Measurements from ENCODE around the gene CEP170B.

CEP170B gene

GRCh38 chr14:104877066-104877805 is 12.2 kb downstream of the CEP170B start:
- H3K9me3 ChIP-seq (ENCODE audit: insufficient read depth, low read length) = no peaks in the 10 kb centered on the region
- H3K4me1 ChIP-seq (ENCODE audit: insufficient read depth, insufficient read length) = peaks cover 22% of the 10 kb centered on the region
- H3K9ac ChIP-seq (ENCODE audit: insufficient read length, low read depth) = peak overlapping the region; percentile 3
- H3K36me3 ChIP-seq (ENCODE audit: insufficient read depth, insufficient read length, low read length) = peaks cover 15% of the 10 kb centered on the region
- H3K27me3 ChIP-seq (ENCODE audit: insufficient read depth, insufficient read length) = no peaks in the 10 kb centered on the region
- H3K4me3 ChIP-seq (ENCODE audit: insufficient read length, low read depth) = no peak overlapping the region
- no peak for DNase-seq (ENCODE audit: low read depth, low spot score)
- no peak for TF ChIP-seq ZNF274 (IDR thresholded peaks at IDR 0.05; ENCODE audit: low read depth, low read length)

DNA sequence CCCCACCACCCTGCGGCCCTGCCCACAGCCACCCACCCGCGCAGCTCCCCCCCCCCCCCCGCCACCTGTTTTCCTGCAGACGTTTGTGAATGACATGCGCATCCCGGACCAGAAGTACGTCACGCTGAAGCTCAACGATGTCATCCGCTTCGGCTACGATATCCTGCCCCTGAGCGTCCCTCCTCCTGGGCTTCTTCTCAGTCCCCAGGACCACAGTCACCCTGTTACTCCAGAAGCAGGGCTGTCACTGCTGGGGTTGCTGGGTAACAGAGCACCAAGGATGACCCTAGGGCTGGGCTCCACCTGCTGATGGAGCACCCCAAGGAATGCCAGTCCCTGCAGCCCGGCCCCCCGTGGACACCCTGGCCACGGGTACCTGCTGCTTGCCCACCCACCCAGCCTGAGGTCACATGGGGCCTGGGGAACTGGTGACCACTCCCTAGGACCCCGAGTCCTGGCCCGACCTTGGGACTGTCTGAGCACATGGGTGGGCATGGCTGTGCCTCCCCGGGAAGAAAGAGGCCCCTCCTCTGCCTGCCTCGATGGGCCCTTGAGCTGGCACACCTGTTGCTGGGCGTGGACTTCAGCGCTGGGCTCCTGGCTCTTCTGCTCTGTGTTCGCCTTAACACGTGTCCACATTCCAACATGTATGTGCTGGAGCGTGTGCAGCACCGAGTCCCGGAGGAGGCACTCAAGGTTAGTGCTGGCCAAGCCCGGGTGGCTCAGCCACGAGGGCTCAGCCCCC is 12.9 kb downstream of the CEP170B start:
- TF ChIP-seq ZNF274 (IDR thresholded peaks at IDR 0.05; ENCODE audit: low read depth, low read length) (no peak), SUZ12 (IDR thresholded peaks at IDR 0.05; ENCODE audit: extremely low read depth, insufficient read depth, insufficient read length) (no peak), YY1 (IDR thresholded peaks at IDR 0.05; ENCODE audit: insufficient read depth, insufficient read length) (no peak)

GRCh38 chr14:104878582-104878981 is 13.5 kb downstream of the CEP170B start:
- TF ChIP-seq YY1 (IDR thresholded peaks at IDR 0.05; ENCODE audit: insufficient read depth, insufficient read length) (no peak), ZNF274 (IDR thresholded peaks at IDR 0.05; ENCODE audit: low read depth, low read length) (no peak), SUZ12 (IDR thresholded peaks at IDR 0.05; ENCODE audit: extremely low read depth, insufficient read depth, insufficient read length) (no peak)

More for the DNA sequence above, 12.9 kb downstream of the CEP170B start:
- DNase-seq (ENCODE audit: low read depth, low spot score) = no peak
- Histone ChIP-seq H3K27me3 (ENCODE audit: insufficient read depth, insufficient read length) (no peaks in the 10 kb centered on the region), H3K9ac (ENCODE audit: insufficient read length, low read depth) (no peak overlapping the region), H3K9me3 (ENCODE audit: insufficient read depth, low read length) (no peaks in the 10 kb centered on the region), H3K4me1 (ENCODE audit: insufficient read depth, insufficient read length) (peaks cover 22% of the 10 kb centered on the region), H3K36me3 (ENCODE audit: insufficient read depth, insufficient read length, low read length) (peaks cover 17% of the 10 kb centered on the region), H3K4me3 (ENCODE audit: insufficient read length, low read depth) (no peak overlapping the region)

GRCh38 chr14:104879201-104879982 is 14.3 kb downstream of the CEP170B start:
- TF ChIP-seq SUZ12 (IDR thresholded peaks at IDR 0.05; ENCODE audit: extremely low read depth, insufficient read depth, insufficient read length) (no peak), ZNF274 (IDR thresholded peaks at IDR 0.05; ENCODE audit: low read depth, low read length) (no peak), YY1 (IDR thresholded peaks at IDR 0.05; ENCODE audit: insufficient read depth, insufficient read length) (no peak)
- H3K36me3 ChIP-seq (ENCODE audit: insufficient read depth, insufficient read length, low read length) = peaks cover 19% of the 10 kb centered on the region
- no peak overlapping the region for H3K4me3 ChIP-seq (ENCODE audit: insufficient read length, low read depth)
- no peak for DNase-seq (ENCODE audit: low read depth, low spot score)
- no peak overlapping the region for H3K9ac ChIP-seq (ENCODE audit: insufficient read length, low read depth)
- H3K27me3 ChIP-seq (ENCODE audit: insufficient read depth, insufficient read length) = no peaks in the 10 kb centered on the region
- no peaks in the 10 kb centered on the region for H3K9me3 ChIP-seq (ENCODE audit: insufficient read depth, low read length)
- H3K4me1 ChIP-seq (ENCODE audit: insufficient read depth, insufficient read length) = peaks cover 16% of the 10 kb centered on the region

More at GRCh38 chr14:104878582-104878981, 13.5 kb downstream of the CEP170B start:
- Histone ChIP-seq H3K27me3 (ENCODE audit: insufficient read depth, insufficient read length) (no peaks in the 10 kb centered on the region), H3K9me3 (ENCODE audit: insufficient read depth, low read length) (no peaks in the 10 kb centered on the region), H3K9ac (ENCODE audit: insufficient read length, low read depth) (no peak overlapping the region), H3K36me3 (ENCODE audit: insufficient read depth, insufficient read length, low read length) (peaks cover 19% of the 10 kb centered on the region), H3K4me1 (ENCODE audit: insufficient read depth, insufficient read length) (peaks cover 18% of the 10 kb centered on the region), H3K4me3 (ENCODE audit: insufficient read length, low read depth) (no peak overlapping the region)
- DNase-seq (ENCODE audit: low read depth, low spot score) = no peak

DNA sequence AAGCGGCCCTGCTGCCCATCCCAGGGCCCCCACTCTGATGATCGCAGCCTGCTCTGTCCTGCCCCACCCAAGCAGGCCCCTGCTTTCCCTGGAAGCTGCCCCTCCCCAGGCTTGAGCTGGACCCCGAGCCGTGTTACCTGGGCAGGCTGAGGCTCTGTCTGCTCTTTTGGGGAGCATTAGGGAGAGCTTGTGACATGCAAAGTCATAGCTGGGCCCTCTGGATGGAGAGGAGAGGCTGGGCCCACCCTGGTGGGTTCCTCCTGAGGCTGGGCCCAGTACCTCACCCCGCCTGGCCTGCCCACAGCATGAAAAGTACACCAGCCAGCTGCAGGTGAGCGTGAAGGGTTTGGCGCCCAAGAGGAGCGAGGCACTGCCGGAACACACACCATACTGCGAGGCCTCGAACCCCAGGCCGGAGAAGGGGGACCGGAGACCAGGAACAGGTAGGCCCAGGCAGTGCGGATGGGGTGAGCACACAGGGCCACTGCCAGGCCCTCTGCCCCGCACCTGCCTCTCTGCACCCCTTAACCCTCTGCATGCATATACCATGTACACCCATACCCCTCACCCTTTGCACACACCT is 15.0 kb downstream of the CEP170B start:
- Histone ChIP-seq H3K9me3 (ENCODE audit: insufficient read depth, low read length) (no peaks in the 10 kb centered on the region), H3K36me3 (ENCODE audit: insufficient read depth, insufficient read length, low read length) (peaks cover 20% of the 10 kb centered on the region), H3K4me1 (ENCODE audit: insufficient read depth, insufficient read length) (peaks cover 12% of the 10 kb centered on the region), H3K4me3 (ENCODE audit: insufficient read length, low read depth) (no peak overlapping the region), H3K27me3 (ENCODE audit: insufficient read depth, insufficient read length) (no peaks in the 10 kb centered on the region), H3K9ac (ENCODE audit: insufficient read length, low read depth) (no peak overlapping the region)
- TF ChIP-seq YY1 (IDR thresholded peaks at IDR 0.05; ENCODE audit: insufficient read depth, insufficient read length) = no peak
- no peak for TF ChIP-seq ZNF274 (IDR thresholded peaks at IDR 0.05; ENCODE audit: low read depth, low read length)
- no peak for DNase-seq (ENCODE audit: low read depth, low spot score)

DNA sequence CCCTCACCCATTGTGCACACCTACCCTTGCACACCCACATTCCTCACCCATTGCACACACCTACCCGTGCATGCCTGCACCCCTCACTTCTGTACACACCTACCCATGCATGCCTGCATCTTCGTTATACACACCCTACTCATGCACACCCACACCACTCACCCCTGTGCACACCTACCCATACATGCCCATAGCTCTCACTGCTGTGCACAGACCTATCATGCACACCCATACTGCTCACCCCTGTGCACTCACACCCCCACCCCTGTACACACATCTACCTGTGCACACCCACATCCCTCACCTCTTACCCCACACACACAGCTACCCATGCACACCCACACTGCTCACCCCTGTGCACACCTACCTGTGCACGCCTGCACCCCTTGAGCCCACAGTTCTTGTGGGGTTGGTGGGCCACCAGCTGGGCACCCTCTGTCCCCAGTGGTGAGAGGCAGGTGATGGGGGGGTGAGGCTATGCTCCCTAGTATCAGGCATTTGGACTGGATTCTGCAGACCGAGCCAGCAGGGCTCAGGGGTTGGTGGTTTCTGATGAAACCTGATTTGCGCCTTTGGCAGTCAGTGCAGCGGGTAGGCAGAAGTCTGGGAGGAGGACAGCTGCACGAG is 15.6 kb downstream of the CEP170B start:
- peaks cover 26% of the 10 kb centered on the region for H3K36me3 ChIP-seq (ENCODE audit: insufficient read depth, insufficient read length, low read length)
- DNase-seq (ENCODE audit: low read depth, low spot score) = no peak
- H3K4me1 ChIP-seq (ENCODE audit: insufficient read depth, insufficient read length) = peaks cover 12% of the 10 kb centered on the region
- no peaks in the 10 kb centered on the region for H3K9me3 ChIP-seq (ENCODE audit: insufficient read depth, low read length)
- no peaks in the 10 kb centered on the region for H3K27me3 ChIP-seq (ENCODE audit: insufficient read depth, insufficient read length)
- TF ChIP-seq YY1 (IDR thresholded peaks at IDR 0.05; ENCODE audit: insufficient read depth, insufficient read length) = no peak
- no peak for TF ChIP-seq SUZ12 (IDR thresholded peaks at IDR 0.05; ENCODE audit: extremely low read depth, insufficient read depth, insufficient read length)
- no peak for TF ChIP-seq ZNF274 (IDR thresholded peaks at IDR 0.05; ENCODE audit: low read depth, low read length)
- no peak overlapping the region for H3K9ac ChIP-seq (ENCODE audit: insufficient read length, low read depth)
- no peak overlapping the region for H3K4me3 ChIP-seq (ENCODE audit: insufficient read length, low read depth)
